IMR-90 (cell line): Measurements from ENCODE around the gene ZNF280B. TPM values are rescaled to one million over a fixed set of nuclear protein-coding genes. Genes with fewer than 3 reads are reported as not detected.

Source experiments
- ATAC-seq: fragments of 200-7000 bp; cut with Tn5 transposase; 2 replicates; pipeline ENCODE4 v1.9.1; 2020; ENCODE audit warnings: low read depth, mild to moderate bottlenecking, moderate library complexity
- BruUV-seq: library from RNA; stranded (reverse); fragments of 400-500 nt; replicated peaks from 2 replicates; lab custom pipeline; 2021; lab: Mats Ljungman, UMichigan
- CTCF ChIA-PET: fragments of 300-600 bp; formaldehyde crosslinking; extraction: SDS; loops from one replicate; lab custom pipeline; 2021; ENCODE audit warnings: antibody characterized with exemption; lab: Yijun Ruan, JAX
- POLR2A ChIA-PET: fragments of 300-600 bp; sonication (Branson Sonifier 250); formaldehyde crosslinking; loops from one replicate; lab custom pipeline; 2022; ENCODE audit warnings: antibody characterized with exemption; ENCODE audit not compliant: unreplicated experiment; lab: Charles Lee
- DNase-seq: peaks from one replicate; pipeline ENCODE4 v3.0.0; 2013
- H2AFZ ChIP-seq: replicated peaks from 2 replicates; pipeline ENCODE3; 2013; ENCODE audit warnings: low read length, mild to moderate bottlenecking; ENCODE audit not compliant: poor library complexity
- H2AK5ac ChIP-seq: 2 replicates; pipeline ENCODE4 v1.6.1; 2013; ENCODE audit warnings: low read depth, low read length, inconsistent platforms
- H2AK9ac ChIP-seq: replicated peaks from 2 replicates; pipeline ENCODE3; 2013; ENCODE audit warnings: mild to moderate bottlenecking, low read depth, low read length, moderate library complexity; ENCODE audit not compliant: poor library complexity
- H2BK120ac ChIP-seq: 2 replicates; pipeline ENCODE4 v1.6.1; 2013; ENCODE audit warnings: low read depth, low read length, inconsistent platforms
- H2BK15ac ChIP-seq: 3 replicates; pipeline ENCODE4 v1.6.1; 2013; ENCODE audit warnings: low read depth, low read length, inconsistent platforms
- H2BK20ac ChIP-seq: 2 replicates; pipeline ENCODE4 v1.6.1; 2013; ENCODE audit warnings: low read depth, mild to moderate bottlenecking, inconsistent platforms, low read length, moderate library complexity
- H2BK5ac ChIP-seq: 2 replicates; pipeline ENCODE4 v1.6.1; 2013; ENCODE audit warnings: mild to moderate bottlenecking, low read depth, low read length, inconsistent platforms; ENCODE audit not compliant: poor library complexity, severe bottlenecking
- H3K14ac ChIP-seq: replicated peaks from 2 replicates; pipeline ENCODE4 v1.6.1; 2013; ENCODE audit warnings: low read depth, low read length, inconsistent platforms
- H3K18ac ChIP-seq: 2 replicates; pipeline ENCODE4 v1.6.1; 2013; ENCODE audit warnings: low read depth, low read length, control low read depth
- H3K23ac ChIP-seq: 2 replicates; pipeline ENCODE4 v1.6.1; 2013; ENCODE audit warnings: low read depth, low read length, inconsistent platforms
- H3K27ac ChIP-seq: 2 replicates; pipeline ENCODE4 v1.5.1; 2013; ENCODE audit warnings: mild to moderate bottlenecking, control low read depth, low read length; ENCODE audit not compliant: insufficient read depth
- H3K27me3 ChIP-seq: 2 replicates; pipeline ENCODE4 v1.6.1; 2013; ENCODE audit warnings: low read length; ENCODE audit not compliant: control insufficient read depth, insufficient read depth
- H3K36me3 ChIP-seq: 2 replicates; pipeline ENCODE4 v1.6.1; 2013; ENCODE audit warnings: low read length, mixed read lengths; ENCODE audit not compliant: control insufficient read depth, insufficient read depth
- H3K4ac ChIP-seq: 2 replicates; pipeline ENCODE4 v1.6.1; 2013; ENCODE audit warnings: low read depth, low read length, inconsistent platforms
- H3K4me1 ChIP-seq: 2 replicates; pipeline ENCODE4 v1.6.1; 2013; ENCODE audit warnings: low read length, mixed read lengths; ENCODE audit not compliant: control insufficient read depth, insufficient read depth
- H3K4me2 ChIP-seq: 2 replicates; pipeline ENCODE4 v1.6.1; 2013; ENCODE audit warnings: low read depth, mild to moderate bottlenecking, control low read depth, low read length, moderate library complexity
- H3K4me3 ChIP-seq: 2 replicates; pipeline ENCODE4 v1.5.1; 2013; ENCODE audit warnings: low read depth, mild to moderate bottlenecking, control low read depth, low read length, moderate library complexity; ENCODE audit not compliant: insufficient read depth
- H3K56ac ChIP-seq: 2 replicates; pipeline ENCODE4 v1.6.1; 2013; ENCODE audit warnings: low read length, inconsistent platforms; ENCODE audit not compliant: insufficient read depth; ENCODE audit errors: extremely low read depth
- H3K79me1 ChIP-seq, 2 experiments: 2 replicates each; pipeline ENCODE4 v1.6.1; 2013; ENCODE audit warnings: low read length in 2 of 2, inconsistent platforms in 1 of 2, low read depth in 1 of 2
- H3K9ac ChIP-seq: 2 replicates; pipeline ENCODE4 v1.6.1; 2013; ENCODE audit warnings: low read depth, low read length, control low read depth
- H3K9me1 ChIP-seq: 2 replicates; pipeline ENCODE4 v1.6.1; 2013; ENCODE audit warnings: low read length, inconsistent platforms; ENCODE audit not compliant: insufficient read depth
- H3K9me3 ChIP-seq: 2 replicates; pipeline ENCODE4 v1.6.1; 2013; ENCODE audit warnings: low read length; ENCODE audit not compliant: control insufficient read depth, insufficient read depth
- H4K20me1 ChIP-seq: 2 replicates; pipeline ENCODE4 v1.6.1; 2013; ENCODE audit warnings: low read length, inconsistent platforms; ENCODE audit not compliant: insufficient read depth
- H4K5ac ChIP-seq: 2 replicates; pipeline ENCODE4 v1.6.1; 2013; ENCODE audit warnings: mild to moderate bottlenecking, low read depth, low read length, control low read depth
- H4K8ac ChIP-seq, 2 experiments: 2 replicates each; pipeline ENCODE4 v1.6.1; 2013; ENCODE audit warnings: low read depth in 2 of 2, low read length in 2 of 2, control low read depth in 1 of 2, inconsistent platforms in 1 of 2
- H4K91ac ChIP-seq: 2 replicates; pipeline ENCODE4 v1.6.1; 2013; ENCODE audit warnings: low read depth, low read length, inconsistent platforms; ENCODE audit not compliant: insufficient read depth
- BHLHE40 ChIP-seq: fragments of 150-350 bp; IDR thresholded peaks from 2 replicates; pipeline ENCODE4 v1.6.1; 2016; ENCODE audit warnings: mild to moderate bottlenecking, low read depth, low read length
- CHD1 ChIP-seq: IDR thresholded peaks from 2 replicates; pipeline ENCODE4 v1.6.1; 2012; ENCODE audit warnings: low read depth, low read length, improper control_type of control experiment
- CTCF ChIP-seq: conservative IDR thresholded peaks from 2 replicates; pipeline ENCODE4 v1.5.1; 2012; ENCODE audit warnings: mild to moderate bottlenecking, low read depth, low read length, improper control_type of control experiment
- ELK1 ChIP-seq: fragments of 150-350 bp; IDR thresholded peaks from 2 replicates; pipeline ENCODE4 v1.6.1; 2016; ENCODE audit warnings: low read depth, mild to moderate bottlenecking, low read length, moderate library complexity, borderline replicate concordance
- FOS ChIP-seq: fragments of 150-350 bp; IDR thresholded peaks from 2 replicates; pipeline ENCODE4 v1.6.1; 2016; ENCODE audit warnings: low read depth, low read length
- MXI1 ChIP-seq: IDR thresholded peaks from 2 replicates; pipeline ENCODE4 v1.6.1; 2012; ENCODE audit warnings: low read depth, mild to moderate bottlenecking, low read length, moderate library complexity, borderline replicate concordance
- NFE2L2 ChIP-seq: fragments of 150-350 bp; IDR thresholded peaks from 2 replicates; pipeline ENCODE4 v1.6.1; 2016; ENCODE audit warnings: low read depth, mild to moderate bottlenecking, low read length
- POLR2A ChIP-seq: IDR thresholded peaks from 2 replicates; pipeline ENCODE4 v1.6.1; 2012; ENCODE audit warnings: mild to moderate bottlenecking, low read depth, low read length
- RAD21 ChIP-seq: IDR thresholded peaks from 2 replicates; pipeline ENCODE4 v1.6.1; 2012; ENCODE audit warnings: low read length, improper control_type of control experiment
- RCOR1 ChIP-seq: IDR thresholded peaks from 2 replicates; pipeline ENCODE4 v1.6.1; 2012; ENCODE audit warnings: mild to moderate bottlenecking, low read length, improper control_type of control experiment; ENCODE audit not compliant: insufficient replicate concordance
- RFX5 ChIP-seq: IDR thresholded peaks from 2 replicates; pipeline ENCODE4 v1.8.0; 2012; ENCODE audit warnings: low read depth, mild to moderate bottlenecking, low read length, moderate library complexity
- SMC3 ChIP-seq: fragments of 150-350 bp; IDR thresholded peaks from 2 replicates; pipeline ENCODE4 v1.6.1; 2016; ENCODE audit warnings: low read depth, mild to moderate bottlenecking, antibody characterized with exemption, low read length, moderate library complexity
- WGBS, 2 experiments: methylation state at CpG; one replicate each; pipeline versions ENCODE4 v1.1.5 to v1.1.7; 2013; ENCODE audit warnings: missing lambda C conversion rate in 2 of 2; ENCODE audit not compliant: insufficient read length in 1 of 2; ENCODE audit errors: extremely low coverage in 2 of 2; 5-methylcytosine and 5-hydroxymethylcytosine counted together
- dilution Hi-C: fragments of 300-500 bp; cut with HindIII; formaldehyde crosslinking; loops from one replicate; pipeline ENCODE4 v1.14.3; 2018; ENCODE audit warnings: low sequenced_read_pairs; ENCODE audit not compliant: unreplicated experiment
- in situ Hi-C: fragments of 300-500 bp; cut with MboI; formaldehyde crosslinking; loops from 3 replicates; pipeline ENCODE4 v1.14.3; 2019; ENCODE audit warnings: low sequenced_read_pairs, inconsistent platforms, mixed read lengths
- intact Hi-C: fragments of 100-400 bp; cut with micrococcal nuclease; formaldehyde crosslinking; loops from 2 replicates; pipeline ENCODE4 v1.10.0; 2022
- polyA plus RNA-seq, 3 experiments: library from polyadenylated mRNA; depleted of rRNA; stranded (reverse); fragments of >200 nt; gene quantifications; 2 replicates each; pipeline ENCODE4 v1.2.3, GENCODE V29; 2012; ENCODE audit warnings: low replicate concordance in 1 of 3
- total RNA-seq: library from RNA; depleted of rRNA; stranded (reverse); fragments of >200 nt; gene quantifications from 2 replicates; pipeline ENCODE4 v1.2.3, GENCODE V29; 2012

The ZNF280B gene
- total and polyA plus RNA-seq, 2 of the 4 experiments (the other 2 are of a cell fraction) = 0.65 to 1.4 TPM

GRCh38 chr22:22460060-22460459 lies 48.5 kb downstream of the ZNF280B start:
- Histone ChIP-seq H3K27ac (no peak overlapping the region), H3K4me2 (no peak overlapping the region), H3K36me3 (no peaks in the 10 kb centered on the region), H2AFZ (no peak overlapping the region), H4K20me1 (no peaks in the 10 kb centered on the region), H3K27me3 (no peaks in the 10 kb centered on the region; the same call in 1 of the 2 replicates), H2AK9ac (no peak overlapping the region), H3K9me3 (peaks cover 11% of the 10 kb centered on the region), H4K91ac (no peak overlapping the region), H3K23ac (no peak overlapping the region), H3K4me1 (no peaks in the 10 kb centered on the region), H3K79me1 (no peaks in the 10 kb centered on the region), H3K14ac (no peak overlapping the region), H3K4ac (no peak overlapping the region), H4K8ac (no peak overlapping the region), H3K9me1 (no peaks in the 10 kb centered on the region), H2BK15ac (no peak overlapping the region), H4K5ac (no peak overlapping the region), H3K9ac (no peak overlapping the region), H3K56ac (no peak overlapping the region), H2BK120ac (no peak overlapping the region), H2BK20ac (no peak overlapping the region), H2BK5ac (no peak overlapping the region), H2AK5ac (no peak overlapping the region), H3K4me3 (no peak overlapping the region), H3K18ac (no peak overlapping the region)
- ChIA-PET POLR2A (no interaction called here), CTCF (no interaction called here)
- dilution Hi-C loops = no loop called here
- in situ Hi-C loops = loop anchor here (10.0 kb wide), 2 partner anchors 115 to 485 kb away; no protein-coding TSS in a partner anchor
- no TSS peak for BruUV-seq
- TF ChIP-seq MXI1 (no peak), FOS (no peak), SMC3 (no peak), BHLHE40 (no peak), RFX5 (no peak), RAD21 (no peak), ELK1 (no peak), CTCF (no peak), NFE2L2 (no peak), POLR2A (no peak), CHD1 (no peak), RCOR1 (no peak)
- DNase-seq (no peak), ATAC-seq (no peak)
- intact Hi-C loops = loop anchor here (5.0 to 10.0 kb wide), 4 partner anchors 127 to 675 kb away; no protein-coding TSS in a partner anchor
- no CpG with 5 or more reads among the region's 2 CpGs for WGBS, 2 experiments
